Measurements from ENCODE around the gene LAMC2. TPM values are rescaled to one million over a fixed set of nuclear protein-coding genes. Genes with fewer than 3 reads are reported as not detected.

Gene LAMC2
- total and polyA plus RNA-seq, 10 of the 15 experiments (the other 5 are each of a cell fraction or from before 2014, with no cell fraction given) = 0.27 to 1.5 (median 0.92) TPM

DNA sequence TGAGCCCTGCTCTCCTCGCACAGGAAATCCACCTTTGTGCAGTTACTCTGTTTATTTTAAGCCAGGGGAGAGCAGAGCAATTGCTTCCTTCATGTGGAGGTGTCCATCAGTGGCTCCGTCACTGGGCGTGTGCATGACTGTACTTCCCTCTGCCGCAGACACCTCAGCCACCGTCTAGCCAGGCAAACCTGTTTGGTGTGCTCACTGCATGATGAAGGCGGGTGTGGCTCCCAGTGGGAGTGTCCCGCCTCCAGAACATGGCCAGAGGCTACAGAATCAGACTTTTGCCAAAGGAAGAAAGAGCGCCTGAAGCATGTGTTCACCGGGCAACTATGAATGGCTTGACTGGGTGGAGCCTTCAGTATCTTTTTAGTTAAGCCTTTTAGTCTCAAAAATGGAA lies 26.1 kb upstream of the LAMC2 start:
- Histone ChIP-seq H3K9ac (ENCODE audit: control insufficient read depth, insufficient read depth, low read length) (no peak overlapping the region), H2AFZ (ENCODE audit: control insufficient read depth, low read depth, low read length) (no peak overlapping the region), H3K4me2 (ENCODE audit: control insufficient read depth, insufficient read depth) (no peak overlapping the region), H3K4me1 (ENCODE audit: control insufficient read depth, insufficient read depth, low read length) (no peaks in the 10 kb centered on the region), H3K79me2 (ENCODE audit: control insufficient read depth, insufficient read depth, low read length) (no peaks in the 10 kb centered on the region), H3K27me3 (replicated peaks in 1 of 2; ENCODE audit: control insufficient read depth in 2 of 2, insufficient read depth in 2 of 2, low read length in 1 of 2) (no peaks in the 10 kb centered on the region), H3K27ac (ENCODE audit: control insufficient read depth, insufficient read depth) (no peak overlapping the region), H4K20me1 (ENCODE audit: control insufficient read depth, insufficient read depth) (no peaks in the 10 kb centered on the region), H3K9me3 (replicated peaks; ENCODE audit: control insufficient read depth, insufficient read depth, low read length) (no peaks in the 10 kb centered on the region), H3K36me3 (ENCODE audit: control insufficient read depth in 2 of 2, insufficient read depth in 2 of 2, low read length in 1 of 2) (no peaks in the 10 kb centered on the region), H3K4me3 (no peak overlapping the region)
- FAIRE-seq = no peak
- BruUV-seq (replicated peaks) = no TSS peak
- in situ Hi-C loops (cut with MboI) (no loop called here), intact Hi-C loops (cut with micrococcal nuclease; ENCODE audit: unreplicated experiment) (no loop called here)
- ChIA-PET SMC1A (ENCODE audit: uncharacterized antibody, unreplicated experiment) (no interaction called here), RAD21 (ENCODE audit: unreplicated experiment) (interaction anchor here (0.7 kb wide), 1 partner anchor 577 kb away, joined by 3 read pairs; no protein-coding TSS in a partner anchor), CTCF (no interaction called here), POLR2A (interaction anchor here (0.6 kb wide), 1 partner anchor 205 kb away, joined by 3 read pairs; no protein-coding TSS in a partner anchor)
- no peak for TF ChIP-seq ZNF274 (IDR thresholded peaks at IDR 0.05; ENCODE audit: insufficient read depth, insufficient read length)
- no peak for TF ChIP-seq TCF12 (IDR thresholded peaks at IDR 0.05; ENCODE audit: low read depth, low read length)
- no peak for TF ChIP-seq BCL11A (IDR thresholded peaks at IDR 0.05; ENCODE audit: low read depth, low read length)
- TF ChIP-seq, protein P1, sequence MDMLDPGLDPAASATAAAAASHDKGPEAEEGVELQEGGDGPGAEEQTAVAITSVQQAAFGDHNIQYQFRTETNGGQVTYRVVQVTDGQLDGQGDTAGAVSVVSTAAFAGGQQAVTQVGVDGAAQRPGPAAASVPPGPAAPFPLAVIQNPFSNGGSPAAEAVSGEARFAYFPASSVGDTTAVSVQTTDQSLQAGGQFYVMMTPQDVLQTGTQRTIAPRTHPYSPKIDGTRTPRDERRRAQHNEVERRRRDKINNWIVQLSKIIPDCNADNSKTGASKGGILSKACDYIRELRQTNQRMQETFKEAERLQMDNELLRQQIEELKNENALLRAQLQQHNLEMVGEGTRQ (IDR thresholded peaks at IDR 0.05; ENCODE audit: borderline replicate concordance, low read depth, low read length) = no peak
- TF ChIP-seq HCFC1 (IDR thresholded peaks at IDR 0.05; ENCODE audit: low read length) = no peak
- no peak for TF ChIP-seq CHD1 (IDR thresholded peaks at IDR 0.05; ENCODE audit: low read depth, low read length)
- TF ChIP-seq, protein P2, sequence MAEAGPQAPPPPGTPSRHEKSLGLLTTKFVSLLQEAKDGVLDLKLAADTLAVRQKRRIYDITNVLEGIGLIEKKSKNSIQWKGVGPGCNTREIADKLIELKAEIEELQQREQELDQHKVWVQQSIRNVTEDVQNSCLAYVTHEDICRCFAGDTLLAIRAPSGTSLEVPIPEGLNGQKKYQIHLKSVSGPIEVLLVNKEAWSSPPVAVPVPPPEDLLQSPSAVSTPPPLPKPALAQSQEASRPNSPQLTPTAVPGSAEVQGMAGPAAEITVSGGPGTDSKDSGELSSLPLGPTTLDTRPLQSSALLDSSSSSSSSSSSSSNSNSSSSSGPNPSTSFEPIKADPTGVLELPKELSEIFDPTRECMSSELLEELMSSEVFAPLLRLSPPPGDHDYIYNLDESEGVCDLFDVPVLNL (IDR thresholded peaks at IDR 0.05; ENCODE audit: low read depth, low read length) = no peak
- no peak for TF ChIP-seq SUZ12 (IDR thresholded peaks at IDR 0.05; ENCODE audit: unreplicated experiment)
- no peak for TF ChIP-seq STAT1 (conservative IDR thresholded peaks at IDR 0.05)
- TF ChIP-seq MEF2A (IDR thresholded peaks at IDR 0.05; ENCODE audit: insufficient read depth, low read depth, low read length) = no peak
- TF ChIP-seq, protein P3, sequence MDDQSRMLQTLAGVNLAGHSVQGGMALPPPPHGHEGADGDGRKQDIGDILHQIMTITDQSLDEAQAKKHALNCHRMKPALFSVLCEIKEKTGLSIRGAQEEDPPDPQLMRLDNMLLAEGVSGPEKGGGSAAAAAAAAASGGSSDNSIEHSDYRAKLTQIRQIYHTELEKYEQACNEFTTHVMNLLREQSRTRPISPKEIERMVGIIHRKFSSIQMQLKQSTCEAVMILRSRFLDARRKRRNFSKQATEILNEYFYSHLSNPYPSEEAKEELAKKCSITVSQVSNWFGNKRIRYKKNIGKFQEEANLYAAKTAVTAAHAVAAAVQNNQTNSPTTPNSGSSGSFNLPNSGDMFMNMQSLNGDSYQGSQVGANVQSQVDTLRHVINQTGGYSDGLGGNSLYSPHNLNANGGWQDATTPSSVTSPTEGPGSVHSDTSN (IDR thresholded peaks at IDR 0.05; ENCODE audit: insufficient replicate concordance, low read depth, low read length) = no peak
- TF ChIP-seq ZZZ3 (IDR thresholded peaks at IDR 0.05; ENCODE audit: control insufficient read depth, insufficient read length, low read depth) = no peak
- TF ChIP-seq KDM1A (IDR thresholded peaks at IDR 0.05; ENCODE audit: borderline replicate concordance) = no peak
- no peak for TF ChIP-seq EP300 (IDR thresholded peaks at IDR 0.05; ENCODE audit: borderline replicate concordance in 1 of 2, control insufficient read depth in 1 of 2, low read depth in 2 of 2, low read length in 2 of 2)
- TF ChIP-seq, protein P4, sequence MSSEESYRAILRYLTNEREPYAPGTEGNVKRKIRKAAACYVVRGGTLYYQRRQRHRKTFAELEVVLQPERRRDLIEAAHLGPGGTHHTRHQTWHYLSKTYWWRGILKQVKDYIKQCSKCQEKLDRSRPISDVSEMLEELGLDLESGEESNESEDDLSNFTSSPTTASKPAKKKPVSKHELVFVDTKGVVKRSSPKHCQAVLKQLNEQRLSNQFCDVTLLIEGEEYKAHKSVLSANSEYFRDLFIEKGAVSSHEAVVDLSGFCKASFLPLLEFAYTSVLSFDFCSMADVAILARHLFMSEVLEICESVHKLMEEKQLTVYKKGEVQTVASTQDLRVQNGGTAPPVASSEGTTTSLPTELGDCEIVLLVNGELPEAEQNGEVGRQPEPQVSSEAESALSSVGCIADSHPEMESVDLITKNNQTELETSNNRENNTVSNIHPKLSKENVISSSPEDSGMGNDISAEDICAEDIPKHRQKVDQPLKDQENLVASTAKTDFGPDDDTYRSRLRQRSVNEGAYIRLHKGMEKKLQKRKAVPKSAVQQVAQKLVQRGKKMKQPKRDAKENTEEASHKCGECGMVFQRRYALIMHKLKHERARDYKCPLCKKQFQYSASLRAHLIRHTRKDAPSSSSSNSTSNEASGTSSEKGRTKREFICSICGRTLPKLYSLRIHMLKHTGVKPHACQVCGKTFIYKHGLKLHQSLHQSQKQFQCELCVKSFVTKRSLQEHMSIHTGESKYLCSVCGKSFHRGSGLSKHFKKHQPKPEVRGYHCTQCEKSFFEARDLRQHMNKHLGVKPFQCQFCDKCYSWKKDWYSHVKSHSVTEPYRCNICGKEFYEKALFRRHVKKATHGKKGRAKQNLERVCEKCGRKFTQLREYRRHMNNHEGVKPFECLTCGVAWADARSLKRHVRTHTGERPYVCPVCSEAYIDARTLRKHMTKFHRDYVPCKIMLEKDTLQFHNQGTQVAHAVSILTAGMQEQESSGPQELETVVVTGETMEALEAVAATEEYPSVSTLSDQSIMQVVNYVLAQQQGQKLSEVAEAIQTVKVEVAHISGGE (CRISPR knock-in tag; IDR thresholded peaks at IDR 0.05) = no peak
- TF ChIP-seq MYB (IDR thresholded peaks at IDR 0.05; ENCODE audit: borderline replicate concordance, low read depth, low read length) = no peak
- TF ChIP-seq JUNB (IDR thresholded peaks at IDR 0.05) = no peak
- ATAC-seq = no peak
- WGBS (ENCODE audit: insufficient coverage, insufficient replicate concordance, low lambda C conversion rate, missing lambda C conversion rate) = 61% methylated on average over 9 of the region's 9 CpGs
- DNase-seq (ENCODE audit: low read depth, low spot score) = no peak
